ENCODE data around the gene PPIP5K1. TPM values are rescaled to one million over a fixed set of nuclear protein-coding genes. Genes with fewer than 3 reads are reported as not detected.
"Not testable (repeated sequence)": the region's sequence is repeated elsewhere in the genome, so short reads cannot be mapped to it uniquely, and the experiment has no call there.

PPIP5K1 gene
- 10.0 and 12.7 TPM in 2 replicates for total RNA-seq (2012; rRNA removed)
- polyA plus RNA-seq (2012; rRNA removed): 14.2 and 15.2 TPM in 2 replicates
- polyA plus RNA-seq (2012; cell fraction: cytosol; rRNA removed): 4.0 and 5.0 TPM in 2 replicates
- polyA plus RNA-seq (2012; cell fraction: nucleus; rRNA removed; ENCODE audit: low replicate concordance): 39.8 and 92.0 TPM in 2 replicates
- Bru-seq, nascent RNA: percentile 39 among the genes with signal in this experiment
- BruChase-seq, experiment 1, labeled RNA remaining after a 6-hour chase: percentile 45 among the genes with signal in this experiment
- percentile 38 among the genes with signal in this experiment for BruChase-seq, experiment 2, labeled RNA remaining after a 2-hour chase
- long read RNA-seq, partial matches to known transcripts: 1 of 3 reads
- long read RNA-seq, other reads (novel, unspliced or antisense): 2 of 3 reads

GRCh38 chr15:43589778-43590466 lies at the start of gene PPIP5K1:
TSS of gene PPIP5K1 (minus strand) at chr15:43590208. CDS start at chr15:43584504, 5,704 bp downstream.
- H2AK5ac ChIP-seq (ENCODE audit: low read depth, low read length); H3K23ac ChIP-seq (ENCODE audit: low read depth, low read length); H3K79me1 ChIP-seq (ENCODE audit: low read depth in 1 of 2, low read length in 2 of 2); H4K5ac ChIP-seq (ENCODE audit: low read depth, low read length); H3K56ac ChIP-seq (ENCODE audit: extremely low read depth, insufficient read depth, low read length); H3K4me1 ChIP-seq (ENCODE audit: control insufficient read depth, insufficient read depth, low read length); H3K9me1 ChIP-seq (ENCODE audit: insufficient read depth, low read length); DNase-seq; H3K9me3 ChIP-seq (ENCODE audit: control insufficient read depth, insufficient read depth, low read length); H3K27ac ChIP-seq (ENCODE audit: insufficient read depth, low read length); dilution Hi-C loops (cut with HindIII; ENCODE audit: low sequenced_read_pairs, unreplicated experiment); H4K8ac ChIP-seq (ENCODE audit: low read depth in 2 of 2, low read length in 2 of 2); in situ Hi-C loops (cut with MboI; ENCODE audit: low sequenced_read_pairs); H2AK9ac ChIP-seq (replicated peaks; ENCODE audit: low read depth, low read length, poor library complexity); H3K36me3 ChIP-seq (ENCODE audit: control insufficient read depth, insufficient read depth, low read length); H3K18ac ChIP-seq (ENCODE audit: low read depth, low read length); CTCF ChIA-PET; H4K91ac ChIP-seq (ENCODE audit: insufficient read depth, low read depth, low read length); H3K9ac ChIP-seq (ENCODE audit: low read depth, low read length); H2BK120ac ChIP-seq (ENCODE audit: low read depth, low read length); intact Hi-C loops (cut with micrococcal nuclease); BruUV-seq (replicated peaks); H3K27me3 ChIP-seq (ENCODE audit: control insufficient read depth, insufficient read depth, low read length); H3K4me2 ChIP-seq (ENCODE audit: low read depth, low read length); H4K20me1 ChIP-seq (ENCODE audit: insufficient read depth, low read length); H2AFZ ChIP-seq (replicated peaks; ENCODE audit: low read length, poor library complexity); H3K4me3 ChIP-seq (ENCODE audit: insufficient read depth, low read depth, low read length); H2BK20ac ChIP-seq (ENCODE audit: low read depth, low read length); POLR2A ChIA-PET (ENCODE audit: unreplicated experiment); H2BK15ac ChIP-seq (ENCODE audit: low read depth, low read length); H3K14ac ChIP-seq (replicated peaks; ENCODE audit: low read depth, low read length); H3K4ac ChIP-seq (ENCODE audit: low read depth, low read length); H2BK5ac ChIP-seq (ENCODE audit: low read depth, low read length, poor library complexity, severe bottlenecking): not testable (repeated sequence)
- ATAC-seq (ENCODE audit: low read depth): peak; percentile 97
- no CpG with 5 or more reads among the region's 54 CpGs for WGBS, 2 experiments (ENCODE audit: extremely low coverage in 2 of 2, insufficient read length in 1 of 2)

- H3K4ac ChIP-seq (ENCODE audit: low read depth, low read length); dilution Hi-C loops (cut with HindIII; ENCODE audit: low sequenced_read_pairs, unreplicated experiment); H3K4me2 ChIP-seq (ENCODE audit: low read depth, low read length): not testable (repeated sequence)
Measured at GRCh38 chr15:43638464-43639204, 48.6 kb upstream of the PPIP5K1 start.

More at GRCh38 chr15:43638464-43639204, 48.6 kb upstream of the PPIP5K1 start:
- H4K5ac ChIP-seq (ENCODE audit: low read depth, low read length); CTCF ChIA-PET; BruUV-seq (replicated peaks); H3K9me1 ChIP-seq (ENCODE audit: insufficient read depth, low read length); H3K18ac ChIP-seq (ENCODE audit: low read depth, low read length); H3K27ac ChIP-seq (ENCODE audit: insufficient read depth, low read length); H4K20me1 ChIP-seq (ENCODE audit: insufficient read depth, low read length); H3K4me3 ChIP-seq (ENCODE audit: insufficient read depth, low read depth, low read length); H3K4me1 ChIP-seq (ENCODE audit: control insufficient read depth, insufficient read depth, low read length); H4K91ac ChIP-seq (ENCODE audit: insufficient read depth, low read depth, low read length); H2AK9ac ChIP-seq (replicated peaks; ENCODE audit: low read depth, low read length, poor library complexity); H2BK5ac ChIP-seq (ENCODE audit: low read depth, low read length, poor library complexity, severe bottlenecking); H2BK120ac ChIP-seq (ENCODE audit: low read depth, low read length); H2BK15ac ChIP-seq (ENCODE audit: low read depth, low read length); H3K79me1 ChIP-seq (ENCODE audit: low read depth in 1 of 2, low read length in 2 of 2); H3K36me3 ChIP-seq (ENCODE audit: control insufficient read depth, insufficient read depth, low read length); POLR2A ChIA-PET (ENCODE audit: unreplicated experiment); H3K56ac ChIP-seq (ENCODE audit: extremely low read depth, insufficient read depth, low read length); H3K27me3 ChIP-seq (ENCODE audit: control insufficient read depth, insufficient read depth, low read length); H3K14ac ChIP-seq (replicated peaks; ENCODE audit: low read depth, low read length); H3K23ac ChIP-seq (ENCODE audit: low read depth, low read length); ATAC-seq (ENCODE audit: low read depth); H3K9ac ChIP-seq (ENCODE audit: low read depth, low read length); H2BK20ac ChIP-seq (ENCODE audit: low read depth, low read length); in situ Hi-C loops (cut with MboI; ENCODE audit: low sequenced_read_pairs); H3K9me3 ChIP-seq (ENCODE audit: control insufficient read depth, insufficient read depth, low read length); H4K8ac ChIP-seq (ENCODE audit: low read depth in 2 of 2, low read length in 2 of 2); H2AK5ac ChIP-seq (ENCODE audit: low read depth, low read length); DNase-seq; H2AFZ ChIP-seq (replicated peaks; ENCODE audit: low read length, poor library complexity); intact Hi-C loops (cut with micrococcal nuclease): not testable (repeated sequence)
- WGBS, 2 experiments (ENCODE audit: extremely low coverage in 2 of 2, insufficient read length in 1 of 2): 72% methylated on average over 4 of the region's 8 CpGs; no CpG with 5 or more reads in 1 of the 2 experiments
